ENCODE measurements around the gene NR4A3. TPM values are rescaled to one million over a fixed set of nuclear protein-coding genes. Genes with fewer than 3 reads are reported as not detected.
"Not testable (repeated sequence)": the region's sequence is repeated elsewhere in the genome, so short reads cannot be mapped to it uniquely, and the experiment has no call there.

The NR4A3 gene
- total RNA-seq, 2 donors from 2014 or later: 7.8 to 19.2 TPM

DNA sequence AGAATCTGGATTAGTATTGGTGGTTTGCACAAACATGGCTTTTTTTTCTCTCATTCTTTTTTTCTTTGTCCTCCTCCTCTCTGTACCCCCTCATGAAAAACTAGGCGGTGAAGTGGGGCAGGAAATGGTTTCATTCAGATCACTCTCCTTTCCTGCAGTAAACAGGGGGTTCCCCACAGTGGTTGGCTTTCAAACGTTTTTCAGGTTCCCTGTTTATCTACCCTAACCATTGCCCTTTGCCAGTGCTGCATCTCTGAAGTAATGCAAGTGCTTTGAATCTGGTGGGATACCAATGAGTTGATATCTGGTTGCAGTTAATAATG, 29.8 kb downstream of the NR4A3 start:
- peak overlapping the region in 1 of 2 donors; percentile 61 for H3K27ac Mint-ChIP-seq
- DNase-seq (ENCODE audit: low spot score in 2 of 2): peak in 1 of 2 donors; percentile 29
- peak; percentile 66 to 93 for ATAC-seq
- H3K9me3 Mint-ChIP-seq: no peaks in the 10 kb centered on the region
- H3K36me3 Mint-ChIP-seq: peaks cover 42 to 67% of the 10 kb centered on the region in 2 donors

- ATAC-seq (no peak), DNase-seq (ENCODE audit: low spot score in 2 of 2) (no peak)
- Mint-ChIP-seq H3K27ac (no peak overlapping the region), H3K9me3 (no peaks in the 10 kb centered on the region), H3K36me3 (peaks cover 42 to 67% of the 10 kb centered on the region in 2 donors)
Measured at GRCh38 chr9:99852617-99853016, 30.9 kb downstream of the NR4A3 start.

DNA sequence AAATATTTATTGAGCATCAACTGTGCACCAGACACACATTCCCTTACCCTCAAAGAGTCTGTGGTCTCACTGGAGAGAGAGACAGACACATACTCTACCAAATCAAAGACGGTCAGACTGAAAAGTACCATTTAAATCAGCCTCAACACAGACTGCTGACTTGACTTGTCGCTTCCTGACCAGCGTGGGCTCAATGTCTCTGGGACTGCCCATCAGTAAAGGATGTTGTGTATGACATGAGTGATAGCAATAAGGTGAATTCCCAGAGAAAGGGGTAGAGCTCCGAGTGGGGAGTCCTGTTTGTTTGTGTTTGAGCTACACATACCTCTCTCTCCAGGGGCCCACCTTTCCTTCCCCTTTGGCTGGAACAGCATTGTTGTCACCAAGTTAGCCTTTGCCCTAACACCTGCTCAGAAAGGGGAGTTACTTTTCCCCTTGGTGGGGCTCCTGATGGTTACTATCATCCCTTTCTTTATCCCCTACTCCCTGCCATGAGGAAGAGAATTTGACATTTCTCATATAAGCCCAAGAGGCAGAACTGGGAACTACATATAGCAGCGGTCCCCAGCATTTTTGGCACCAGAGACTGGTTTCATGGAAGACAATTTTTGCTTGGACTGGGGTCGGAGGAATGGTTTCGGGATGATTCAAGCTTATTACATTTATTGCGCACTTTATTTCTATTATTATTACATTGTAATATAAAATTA, 33.9 kb downstream of the NR4A3 start:
- Mint-ChIP-seq H3K36me3 (peaks cover 21 to 46% of the 10 kb centered on the region in 2 donors), H3K27ac (no peak overlapping the region), H3K9me3 (no peaks in the 10 kb centered on the region)
- DNase-seq (ENCODE audit: low spot score in 2 of 2) (no peak), ATAC-seq (no peak)

- not testable (repeated sequence) for H3K27ac Mint-ChIP-seq; H3K9me3 Mint-ChIP-seq; DNase-seq (ENCODE audit: low spot score in 2 of 2); ATAC-seq
- peaks cover 11 to 34% of the 10 kb centered on the region in 2 donors for H3K36me3 Mint-ChIP-seq
Measured at GRCh38 chr9:99857576-99857975, 35.9 kb downstream of the NR4A3 start.

DNA sequence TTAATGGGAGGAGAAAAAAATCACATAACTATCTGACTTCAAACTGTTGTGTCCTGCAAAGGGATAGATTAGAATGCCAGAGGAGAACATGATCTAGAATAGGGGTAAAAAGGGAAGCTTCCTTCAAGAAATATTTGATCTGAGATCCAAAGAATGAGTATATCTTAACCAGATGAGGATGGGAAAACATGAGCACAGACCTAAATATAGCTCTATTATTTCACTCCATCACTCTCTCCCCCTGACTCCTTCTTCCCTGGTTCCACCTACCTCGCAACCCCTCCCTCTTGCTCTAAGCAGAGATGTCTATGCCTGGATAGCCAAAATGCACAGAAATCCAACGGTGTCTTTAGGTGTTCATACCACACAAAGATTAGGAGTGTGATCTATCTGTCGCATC, 36.4 kb downstream of the NR4A3 start:
- no peak overlapping the region for H3K27ac Mint-ChIP-seq
- DNase-seq (ENCODE audit: low spot score in 2 of 2): no peak
- ATAC-seq: no peak
- no peaks in the 10 kb centered on the region for H3K9me3 Mint-ChIP-seq
- peaks cover 7 to 33% of the 10 kb centered on the region in 2 donors for H3K36me3 Mint-ChIP-seq

DNA sequence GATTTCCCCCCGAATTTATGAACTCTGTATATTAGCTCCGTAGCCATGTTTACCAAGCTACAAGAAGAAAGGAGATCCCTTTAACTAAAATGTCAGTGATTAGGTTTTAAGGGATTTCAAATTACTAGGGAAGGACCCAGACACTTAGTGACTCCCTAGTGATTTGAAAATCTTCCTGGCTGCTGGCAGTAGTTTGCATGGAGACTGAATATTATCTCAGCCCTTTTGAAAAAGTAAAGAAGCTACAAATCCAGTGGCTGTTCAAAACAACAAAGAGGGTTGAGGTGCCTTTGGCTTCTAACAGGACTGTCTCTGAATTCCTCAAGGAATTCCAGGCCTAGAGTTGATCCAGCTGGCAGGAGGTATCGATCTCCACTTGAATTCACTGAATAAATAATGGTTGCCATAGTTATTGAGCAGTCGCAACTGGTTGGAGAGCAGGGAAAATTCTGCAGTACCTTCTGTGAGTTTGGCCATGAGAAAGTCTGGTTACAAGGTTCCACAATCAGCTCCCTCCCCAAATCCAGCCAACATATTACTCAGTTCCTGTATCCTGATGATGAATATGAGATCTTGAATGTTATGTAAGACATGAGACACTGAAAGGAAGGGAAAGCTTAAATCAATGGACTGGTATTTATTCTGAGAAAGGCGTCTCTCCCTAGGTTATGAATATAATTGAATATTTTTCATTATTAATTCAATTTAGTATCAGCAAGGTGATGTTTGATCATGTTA, 37.7 kb downstream of the NR4A3 start:
- peaks cover 13 to 39% of the 10 kb centered on the region in 2 donors for H3K36me3 Mint-ChIP-seq
- no peak for DNase-seq (ENCODE audit: low spot score in 2 of 2)

DNA sequence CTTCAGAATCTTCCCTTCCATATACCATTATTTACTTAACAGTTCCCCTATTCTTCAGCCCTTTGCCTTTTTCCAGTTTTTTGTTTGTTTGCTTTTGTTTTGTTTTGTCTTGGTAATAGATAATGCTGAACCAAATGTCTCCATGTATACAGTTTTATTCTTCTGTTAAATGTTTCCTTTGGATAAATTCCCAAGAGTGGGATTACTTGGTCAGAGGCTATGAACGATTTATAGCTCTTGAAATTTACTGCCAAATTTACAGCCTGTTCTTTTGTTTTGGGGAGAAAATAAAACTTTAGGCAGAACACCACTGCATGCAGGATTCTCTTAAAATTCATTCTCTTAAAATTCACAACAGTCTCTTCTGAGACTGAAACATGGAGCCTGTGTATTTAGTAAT, 38.6 kb downstream of the NR4A3 start:
- DNase-seq (ENCODE audit: low spot score in 2 of 2) (no peak), ATAC-seq (no peak)
- Mint-ChIP-seq H3K9me3 (no peaks in the 10 kb centered on the region), H3K36me3 (peaks cover 8 to 35% of the 10 kb centered on the region in 2 donors), H3K27ac (no peak overlapping the region)

More for the DNA sequence above, 37.7 kb downstream of the NR4A3 start:
- Mint-ChIP-seq H3K9me3 (no peaks in the 10 kb centered on the region), H3K27ac (no peak overlapping the region)
- no peak for ATAC-seq

- H3K36me3 Mint-ChIP-seq: peaks cover 6 to 22% of the 10 kb centered on the region in 2 donors
- ATAC-seq (no peak), DNase-seq (ENCODE audit: low spot score in 2 of 2) (no peak)
- H3K27ac Mint-ChIP-seq: no peak overlapping the region
- no peaks in the 10 kb centered on the region for H3K9me3 Mint-ChIP-seq
Measured at GRCh38 chr9:99863955-99864354, 42.3 kb downstream of the NR4A3 start.

DNA sequence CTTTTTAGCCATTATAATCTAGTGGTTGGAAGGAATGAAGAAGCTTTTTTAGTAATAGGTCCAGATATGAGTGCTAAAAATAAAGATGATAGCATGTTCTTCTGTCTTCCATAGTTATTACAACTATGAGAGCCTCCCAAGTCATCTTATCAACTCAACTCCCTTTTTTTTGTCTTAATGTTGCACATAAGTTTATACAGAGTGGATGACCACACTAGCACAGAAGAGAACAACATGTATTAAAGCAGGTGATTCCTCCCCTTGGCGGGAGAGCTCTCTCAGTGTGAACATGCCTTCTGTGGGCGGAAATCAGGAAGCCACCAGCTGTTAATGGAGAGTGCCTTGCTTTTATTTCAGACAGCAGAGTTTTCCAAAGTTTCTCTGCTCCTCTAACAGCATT, 44.7 kb downstream of the NR4A3 start:
- no peak for DNase-seq (ENCODE audit: low spot score in 2 of 2)
- no peak overlapping the region for H3K27ac Mint-ChIP-seq
- ATAC-seq: no peak
- no peaks in the 10 kb centered on the region for H3K9me3 Mint-ChIP-seq
- peaks cover 6 to 10% of the 10 kb centered on the region in 2 donors for H3K36me3 Mint-ChIP-seq

DNA sequence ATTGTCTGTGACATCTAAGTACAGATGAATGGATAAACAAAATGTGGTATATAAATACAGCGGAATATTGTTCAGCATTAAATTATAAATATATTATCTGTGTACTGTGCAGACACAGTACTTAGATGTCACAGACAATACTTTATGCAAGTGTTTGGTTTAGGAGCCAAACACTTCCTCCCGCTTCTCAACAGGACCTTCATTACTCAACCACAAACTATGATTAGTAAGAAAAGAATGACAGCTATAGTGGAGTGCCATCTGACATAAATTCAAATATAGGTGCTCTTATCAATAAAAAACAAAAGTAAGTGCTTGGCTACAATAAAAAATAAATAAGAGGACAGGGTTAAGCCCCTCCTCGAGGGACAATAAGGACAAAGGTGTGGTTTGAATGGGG, 45.9 kb downstream of the NR4A3 start:
- no peak overlapping the region for H3K27ac Mint-ChIP-seq
- H3K9me3 Mint-ChIP-seq: no peaks in the 10 kb centered on the region
- peaks cover 6 to 10% of the 10 kb centered on the region in 2 donors for H3K36me3 Mint-ChIP-seq
- DNase-seq (ENCODE audit: low spot score in 2 of 2): no peak
- peak in 1 of 2 donors; percentile 38 for ATAC-seq

DNA sequence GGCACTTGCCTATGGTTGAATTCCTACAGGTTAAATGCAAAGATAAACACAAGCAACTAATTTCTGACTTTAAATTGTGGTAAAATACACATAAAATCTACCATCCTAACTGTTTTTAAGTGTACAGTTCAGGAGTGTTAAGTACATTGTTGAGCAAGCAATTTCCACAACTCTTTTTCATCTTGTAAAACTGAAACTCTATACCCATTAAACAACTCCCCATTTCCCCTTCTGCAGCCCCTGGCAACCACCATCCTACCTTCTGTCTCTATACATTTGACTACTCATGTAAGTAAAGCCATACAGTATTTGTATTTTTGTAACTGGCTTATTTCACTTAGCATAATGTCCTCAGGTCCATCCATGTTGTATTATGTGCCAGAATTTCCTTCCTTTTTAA, 46.3 kb downstream of the NR4A3 start:
- no peak overlapping the region for H3K27ac Mint-ChIP-seq

DNA sequence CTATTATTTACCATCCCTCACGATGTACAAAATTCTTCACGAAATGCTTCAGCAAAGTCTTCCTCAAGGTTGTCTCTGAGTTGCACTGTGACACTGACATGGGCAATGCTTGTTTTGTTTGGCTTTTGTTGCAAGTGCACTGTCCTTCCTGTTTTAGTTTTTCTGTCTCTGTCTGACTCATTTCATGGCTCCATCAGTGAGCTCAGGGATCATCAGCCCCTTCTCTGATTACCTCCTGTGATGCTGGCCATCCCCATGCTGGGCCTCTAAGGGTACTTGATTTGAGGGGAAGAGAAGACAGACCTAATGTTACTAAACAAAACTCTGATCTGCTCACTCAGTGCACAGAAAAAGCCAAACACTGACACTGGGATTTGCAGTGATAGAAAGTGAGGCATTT, 47.2 kb downstream of the NR4A3 start:
- no peaks in the 10 kb centered on the region for H3K9me3 Mint-ChIP-seq
- ATAC-seq (peak in 1 of 2 donors; percentile 25), DNase-seq (ENCODE audit: low spot score in 2 of 2) (no peak)
- H3K36me3 Mint-ChIP-seq: no peaks in the 10 kb centered on the region
- no peak overlapping the region for H3K27ac Mint-ChIP-seq

More for the DNA sequence above, 46.3 kb downstream of the NR4A3 start:
- no peaks in the 10 kb centered on the region for H3K9me3 Mint-ChIP-seq
- ATAC-seq (peak; percentile 45 to 91), DNase-seq (ENCODE audit: low spot score in 2 of 2) (no peak)
- peaks cover 6 to 7% of the 10 kb centered on the region in 2 donors for H3K36me3 Mint-ChIP-seq

GRCh38 chr9:99870126-99870525, 48.4 kb downstream of the NR4A3 start:
- Mint-ChIP-seq H3K36me3 (no peaks in the 10 kb centered on the region), H3K27ac (no peak overlapping the region), H3K9me3 (no peaks in the 10 kb centered on the region)
- ATAC-seq: no peak
- no peak for DNase-seq (ENCODE audit: low spot score in 2 of 2)

DNA sequence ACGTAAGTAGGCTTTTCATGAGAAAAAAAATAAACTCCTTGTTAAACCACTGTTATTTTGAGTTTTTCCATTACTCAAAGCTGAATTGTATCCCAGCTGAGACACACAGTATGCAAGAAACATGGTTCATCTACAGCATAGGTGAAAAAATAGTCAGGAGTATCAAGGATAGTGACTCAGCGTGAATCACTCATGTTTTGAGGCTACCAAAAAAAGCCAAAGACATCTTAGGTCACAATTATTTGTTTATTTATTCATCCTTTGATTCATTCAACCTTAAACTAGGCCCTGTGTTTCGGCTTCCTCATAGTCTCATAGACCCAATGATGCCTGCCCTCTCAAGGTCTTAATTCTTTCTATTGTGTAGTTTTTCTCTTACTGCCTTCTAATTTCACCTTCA, 51.8 kb downstream of the NR4A3 start:
- DNase-seq (ENCODE audit: low spot score in 2 of 2) (no peak), ATAC-seq (peak; percentile 72 to 86)
- Mint-ChIP-seq H3K9me3 (no peaks in the 10 kb centered on the region), H3K27ac (peak overlapping the region in 1 of 2 donors; percentile 28), H3K36me3 (no peaks in the 10 kb centered on the region)

- ATAC-seq (peak; percentile 85 to 92), DNase-seq (ENCODE audit: low spot score in 2 of 2) (no peak)
- peak overlapping the region in 1 of 2 donors; percentile 28 for H3K27ac Mint-ChIP-seq
- no peaks in the 10 kb centered on the region for H3K36me3 Mint-ChIP-seq
- no peaks in the 10 kb centered on the region for H3K9me3 Mint-ChIP-seq
Measured at GRCh38 chr9:99873943-99874584, 52.4 kb downstream of the NR4A3 start.

GRCh38 chr9:99876190-99876589, 54.5 kb downstream of the NR4A3 start:
- Mint-ChIP-seq H3K9me3 (no peaks in the 10 kb centered on the region), H3K36me3 (no peaks in the 10 kb centered on the region), H3K27ac (no peak overlapping the region)
- ATAC-seq (no peak), DNase-seq (ENCODE audit: low spot score in 2 of 2) (no peak)

DNA sequence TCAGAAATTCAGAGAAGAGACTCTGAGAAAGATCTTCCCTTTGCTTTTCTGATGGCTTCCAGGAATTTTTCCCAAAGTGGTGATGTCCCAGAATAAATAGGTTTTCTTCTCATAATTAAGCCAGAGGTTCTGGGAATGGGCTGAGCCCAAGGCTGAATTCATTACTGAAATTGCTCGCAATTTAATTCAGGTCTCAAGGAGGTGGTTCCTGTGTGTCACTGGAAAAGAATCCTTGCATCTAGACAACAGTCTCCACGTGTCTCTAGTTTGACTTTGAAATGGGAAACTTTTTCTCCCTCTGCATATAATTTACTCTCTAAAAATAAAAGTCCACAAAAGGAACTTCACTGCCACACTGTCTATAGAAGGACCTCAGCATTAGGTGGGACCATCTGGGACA, 57.0 kb downstream of the NR4A3 start:
- no peak overlapping the region for H3K27ac Mint-ChIP-seq
- H3K36me3 Mint-ChIP-seq: no peaks in the 10 kb centered on the region
- no peak for ATAC-seq
- no peak for DNase-seq (ENCODE audit: low spot score in 2 of 2)
- no peaks in the 10 kb centered on the region for H3K9me3 Mint-ChIP-seq

Data from activated naive CD4-positive, alpha-beta T cell treated with anti-CD3 and anti-CD28 coated beads, Interleukin-2, amount 50 U/mL, for 72 hours (primary cell).